GM18498 (cell line): Measurements from ENCODE around the gene FAM240A.

Experiments used
- ATAC-seq: cut with Tn5 transposase; IDR thresholded peaks from one replicate; pipeline ENCODE4 v1.9.1; 2021; ENCODE audit warnings: mild to moderate bottlenecking, moderate library complexity; ENCODE audit not compliant: unreplicated experiment

FAM240A gene

DNA sequence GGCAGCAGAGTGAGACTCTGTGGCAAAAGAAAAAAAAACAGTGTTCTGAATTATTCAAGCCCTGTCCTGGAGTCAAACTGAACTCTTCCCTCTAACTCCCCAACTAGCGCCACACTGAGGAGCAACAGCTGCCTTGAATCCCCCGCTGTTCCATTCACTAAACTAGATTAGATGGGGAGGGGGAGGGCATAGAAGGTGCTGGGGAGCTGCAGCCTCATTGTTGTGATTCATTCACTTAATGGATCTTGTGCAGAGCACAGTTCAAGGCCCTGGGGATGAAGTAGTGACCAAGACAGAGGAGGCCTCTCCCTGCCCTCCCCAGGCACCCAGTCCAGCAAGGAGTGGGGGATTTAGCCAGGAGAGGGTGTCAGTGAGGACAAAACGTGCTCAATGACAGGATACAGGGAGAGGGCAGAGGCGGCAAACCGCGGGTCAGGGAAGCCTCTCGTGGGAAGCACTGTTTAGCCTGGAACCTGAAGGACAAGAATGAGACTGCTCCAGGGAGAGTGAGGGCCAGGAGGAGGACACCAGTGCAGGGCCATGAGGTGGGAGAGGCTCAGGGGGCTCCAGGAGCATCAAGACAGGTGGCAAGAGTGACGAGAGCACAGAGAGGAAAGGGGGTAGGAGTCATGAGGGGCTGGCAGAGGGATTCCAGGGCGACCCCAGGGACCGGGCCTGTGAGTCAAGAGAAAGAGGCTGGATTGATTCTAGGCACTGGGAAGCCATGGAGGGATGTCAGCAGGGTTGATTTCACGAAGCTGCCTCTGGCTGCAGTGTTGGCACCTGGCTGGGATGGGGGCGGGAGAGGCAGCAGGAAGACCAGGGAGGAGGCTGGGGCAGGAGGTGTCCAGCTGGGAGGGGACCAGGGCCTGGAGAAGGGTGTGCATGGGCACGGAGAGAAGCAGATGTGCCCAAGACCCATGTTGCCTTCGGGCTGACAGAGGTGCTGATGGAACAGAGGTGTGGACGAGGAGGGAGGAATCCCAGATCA lies 49.7 kb downstream of the FAM240A start:
- ATAC-seq = no peak

DNA sequence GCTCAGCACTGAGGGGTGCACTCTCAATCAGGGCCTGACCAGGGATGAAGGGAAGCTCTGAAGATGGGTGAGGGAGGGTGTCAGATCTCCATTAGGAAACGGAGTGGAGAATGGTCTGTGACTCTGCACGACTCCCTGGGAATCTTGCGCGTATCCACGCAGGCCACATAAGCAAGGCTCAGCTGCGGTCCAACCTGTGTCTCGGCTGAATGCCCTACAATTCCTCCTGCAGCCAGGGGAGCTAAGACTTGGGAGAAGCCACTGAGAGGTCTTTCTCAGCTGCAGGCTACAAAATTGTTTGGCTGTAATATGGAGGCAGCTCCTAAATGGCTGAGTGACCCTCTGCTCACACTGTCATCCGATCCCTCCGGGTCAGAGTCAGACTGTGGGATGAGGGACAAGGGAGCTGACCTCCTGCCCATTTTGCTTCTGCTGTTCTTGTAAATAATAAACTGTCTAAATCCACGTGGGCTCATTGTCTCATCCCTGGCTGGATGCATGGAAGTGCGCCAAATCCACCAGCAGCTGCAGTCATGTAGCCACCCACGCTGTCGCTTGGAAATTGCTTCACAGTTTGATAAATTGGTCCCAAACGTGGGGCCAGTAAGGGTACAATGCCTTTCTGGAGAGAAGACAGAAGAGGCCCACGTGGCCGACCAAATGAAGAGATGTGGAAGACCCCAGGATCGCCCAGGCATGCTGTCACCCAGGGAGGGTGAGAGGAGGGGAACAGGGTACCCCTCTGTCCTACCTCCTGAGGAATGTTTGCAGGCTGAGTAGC lies 50.6 kb downstream of the FAM240A start:
- no peak for ATAC-seq

DNA sequence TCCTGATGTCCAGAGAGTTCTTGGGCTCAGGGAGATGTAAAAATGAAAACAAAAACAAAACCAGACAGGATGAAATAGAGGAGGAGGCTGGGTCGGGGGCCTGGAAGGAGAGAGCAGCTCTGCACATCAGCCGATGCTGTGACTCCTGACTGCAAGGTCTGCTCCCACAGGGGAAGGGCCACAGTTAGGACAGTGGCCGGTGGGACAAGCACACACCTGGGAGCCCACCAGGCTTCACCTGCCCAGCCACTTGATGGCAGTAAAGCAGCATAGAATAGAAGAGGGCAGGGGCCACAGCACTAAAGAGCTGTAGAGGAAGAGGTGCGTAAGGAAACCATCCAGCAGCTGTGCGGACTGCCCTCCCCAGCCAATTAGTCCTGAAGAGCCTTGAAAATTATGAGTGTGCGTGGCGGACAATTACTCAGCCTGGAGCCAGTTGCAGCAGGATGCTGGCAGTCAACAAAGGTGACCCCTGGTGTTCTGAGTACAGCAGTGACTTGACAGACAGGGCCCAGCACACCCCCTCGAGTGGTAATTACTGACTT lies 51.3 kb downstream of the FAM240A start:
- ATAC-seq = no peak

DNA sequence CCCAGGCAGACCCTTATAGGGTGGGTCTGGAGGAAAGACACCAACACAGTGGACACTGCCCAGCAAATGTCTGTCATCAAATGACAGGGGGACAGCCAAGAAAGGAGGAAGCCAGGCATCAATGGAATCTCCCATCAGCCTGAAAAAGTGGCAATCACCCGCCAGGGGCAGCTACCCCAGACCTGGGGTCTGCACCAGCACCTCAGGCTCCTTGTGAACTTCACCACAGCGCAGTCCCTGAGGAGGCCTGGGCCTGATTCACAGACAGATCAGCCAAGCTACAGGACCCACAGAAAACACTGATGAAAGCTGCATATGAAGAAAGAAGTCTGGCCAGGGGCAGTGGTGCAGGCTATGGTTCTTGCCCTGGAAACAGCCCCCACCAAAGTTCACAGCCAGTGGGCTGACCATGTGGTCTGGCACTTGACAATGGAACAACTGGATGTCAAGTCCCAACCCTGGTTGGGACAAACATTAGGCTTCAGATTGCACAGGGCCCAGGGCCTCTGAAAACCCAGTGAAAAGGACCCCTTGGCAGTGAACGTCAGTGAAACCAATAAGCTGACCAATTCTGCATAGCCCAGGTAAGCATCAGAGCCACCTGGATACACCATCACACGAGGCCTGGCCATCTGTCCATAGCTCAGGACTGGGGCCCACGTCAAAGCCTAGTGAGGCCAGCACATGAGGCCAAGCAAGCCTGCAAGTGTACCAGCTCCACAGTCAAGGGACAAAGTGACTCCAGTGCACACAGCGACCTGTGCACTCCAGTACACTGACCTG lies 52.1 kb downstream of the FAM240A start:
- ATAC-seq = no peak

DNA sequence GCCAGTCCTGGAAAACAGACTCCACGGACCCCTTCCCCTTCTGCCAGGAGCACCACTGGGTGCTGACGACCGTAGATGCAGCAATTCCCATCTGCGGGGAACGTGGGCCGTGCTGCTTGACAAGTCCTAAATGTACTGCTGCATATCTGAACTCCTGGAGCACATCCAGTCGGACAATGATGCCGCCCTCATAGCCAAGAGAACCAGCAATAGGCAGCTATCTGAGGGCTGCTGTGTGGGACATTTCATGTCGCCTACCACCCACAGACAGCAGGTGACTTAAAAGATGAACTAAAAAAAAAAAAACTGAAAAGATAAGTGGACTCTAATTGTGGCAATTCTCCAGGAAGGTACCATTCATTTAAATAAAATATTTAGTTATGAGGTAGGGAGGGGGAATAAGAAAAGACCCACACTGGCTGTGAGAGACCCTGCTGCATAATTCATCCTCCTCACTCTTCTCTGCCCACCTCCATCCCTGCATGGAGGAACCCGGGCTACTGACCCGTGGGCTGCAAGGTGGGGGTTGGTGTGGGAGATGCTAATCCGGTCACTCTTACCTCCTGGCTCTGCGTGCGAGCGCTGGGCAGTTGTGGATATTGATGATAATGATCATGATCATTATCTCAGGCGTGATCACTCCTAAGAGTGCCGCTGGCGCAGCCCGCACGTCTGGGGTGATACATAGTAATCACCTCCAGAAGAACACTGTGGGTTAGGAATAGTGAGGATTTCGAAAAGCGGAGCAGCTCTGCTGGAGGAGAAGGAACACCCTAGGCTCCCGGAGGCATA lies 52.8 kb downstream of the FAM240A start:
- ATAC-seq = no peak

DNA sequence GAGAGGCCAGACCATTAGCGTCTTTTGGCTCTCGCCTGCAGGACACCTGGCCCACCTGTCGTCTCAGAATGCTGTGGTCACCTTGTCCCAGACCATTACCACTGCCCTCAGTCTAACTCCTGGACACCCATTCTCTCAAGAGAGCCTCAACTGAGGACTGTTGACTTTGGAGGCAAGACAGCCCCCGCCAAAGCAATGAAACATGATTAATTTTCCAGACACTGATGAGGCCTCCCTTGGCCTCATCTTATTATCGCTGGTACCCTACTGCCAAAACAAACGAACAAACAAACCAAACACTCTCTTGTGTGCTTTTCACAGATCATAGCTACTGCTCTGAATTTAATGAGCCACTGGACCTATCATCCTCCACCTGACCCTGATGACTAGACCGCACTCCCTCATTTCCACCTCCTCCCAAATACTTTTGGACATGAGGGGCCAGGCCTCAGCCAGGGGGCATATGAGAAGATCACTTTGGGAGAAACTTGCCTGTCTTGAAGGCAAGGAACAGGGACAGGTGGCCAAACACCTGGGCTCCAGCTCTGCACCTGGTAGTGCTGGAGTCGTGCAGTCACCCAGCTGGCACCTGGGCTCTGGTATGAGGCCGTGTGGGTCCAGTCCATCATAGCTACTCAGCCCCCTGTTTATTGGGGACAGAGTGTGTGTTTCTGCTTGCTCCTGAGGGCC lies 53.6 kb downstream of the FAM240A start:
- ATAC-seq = no peak

DNA sequence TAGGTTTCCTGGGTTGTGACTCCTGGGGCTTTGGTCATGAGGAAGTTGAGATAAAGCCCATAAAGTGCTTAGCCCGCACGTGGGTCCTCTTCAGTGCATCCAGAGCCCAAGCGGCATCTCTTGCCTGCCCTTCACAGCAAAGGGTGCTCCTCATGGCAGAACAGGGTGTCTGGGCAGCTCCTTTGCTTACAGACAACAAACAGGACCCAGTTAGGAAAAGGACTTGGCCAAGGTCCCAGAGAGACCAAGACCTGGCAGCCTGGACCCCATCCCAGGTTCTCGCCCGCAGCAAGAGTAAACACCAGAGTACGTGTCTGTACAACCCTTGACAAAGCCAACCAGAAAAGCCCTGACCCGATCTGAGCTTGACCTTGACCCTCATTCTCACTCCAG lies 54.1 kb downstream of the FAM240A start:
- no peak for ATAC-seq

DNA sequence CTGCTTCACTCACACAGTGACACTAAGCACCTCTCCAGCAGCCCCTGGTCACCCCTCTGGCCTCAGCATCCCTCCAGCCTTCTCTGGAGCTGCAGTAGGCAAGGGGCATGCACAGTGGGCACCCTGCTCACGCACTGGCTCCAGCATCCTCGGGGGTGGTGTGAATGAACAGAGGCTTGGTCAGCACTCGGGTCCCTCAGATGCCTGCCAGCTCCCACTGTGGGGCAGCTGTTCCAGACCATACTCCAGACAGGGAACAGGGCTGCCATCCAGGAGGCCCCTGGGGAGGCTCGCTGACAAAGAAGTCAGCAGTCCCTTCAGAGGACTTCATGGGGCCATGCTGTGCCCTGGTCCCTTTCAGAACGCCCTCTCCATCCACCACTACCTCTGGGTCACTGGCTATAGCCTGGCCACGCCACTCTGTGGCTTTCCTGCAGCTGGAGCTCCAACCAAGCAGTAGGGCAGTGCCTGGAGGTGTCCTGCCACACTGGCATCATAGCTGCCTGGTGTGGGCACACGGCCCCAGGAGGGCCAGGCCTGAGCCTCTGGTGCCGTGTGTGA lies 54.8 kb downstream of the FAM240A start:
- ATAC-seq = no peak

DNA sequence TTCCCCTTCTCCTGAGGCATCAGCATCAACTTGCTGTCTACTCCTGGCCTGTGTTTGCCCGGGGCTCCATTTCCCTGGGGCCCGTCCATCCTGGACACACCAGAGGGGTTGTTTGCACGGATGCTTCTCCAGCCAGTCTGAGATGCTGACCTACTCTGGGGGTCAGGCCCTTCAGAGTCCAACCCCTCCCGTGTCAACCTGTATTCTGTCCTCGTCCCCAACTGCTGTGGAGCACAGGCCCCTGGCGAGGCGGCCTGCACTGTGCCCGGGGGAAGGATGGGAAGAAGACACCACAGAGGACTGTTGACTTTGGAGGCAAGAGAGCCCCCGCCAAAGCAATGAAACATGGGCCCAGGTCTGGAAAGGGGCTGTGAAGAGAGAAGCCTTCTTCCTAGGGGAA lies 55.3 kb downstream of the FAM240A start:
- no peak for ATAC-seq

DNA sequence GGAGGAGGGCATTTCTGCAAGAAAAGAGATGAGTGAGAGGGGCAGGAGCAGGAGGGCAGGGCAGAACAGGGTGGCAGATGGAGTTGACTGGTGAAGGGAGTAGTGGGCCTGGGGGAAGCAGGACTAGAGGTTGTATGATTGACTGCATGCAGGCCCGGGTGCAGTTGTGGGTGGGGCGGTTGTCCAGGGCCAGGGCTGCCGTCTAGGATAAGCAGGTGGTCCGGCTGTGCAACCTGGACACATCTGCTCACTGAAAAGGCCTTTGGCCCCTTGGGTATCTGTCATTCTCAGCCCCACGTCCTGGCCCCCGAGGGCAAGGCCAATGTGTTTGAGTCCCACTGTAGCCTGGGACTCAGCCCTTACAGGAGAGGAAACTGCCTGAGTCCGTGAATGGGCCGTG lies 55.8 kb downstream of the FAM240A start:
- ATAC-seq = no peak

DNA sequence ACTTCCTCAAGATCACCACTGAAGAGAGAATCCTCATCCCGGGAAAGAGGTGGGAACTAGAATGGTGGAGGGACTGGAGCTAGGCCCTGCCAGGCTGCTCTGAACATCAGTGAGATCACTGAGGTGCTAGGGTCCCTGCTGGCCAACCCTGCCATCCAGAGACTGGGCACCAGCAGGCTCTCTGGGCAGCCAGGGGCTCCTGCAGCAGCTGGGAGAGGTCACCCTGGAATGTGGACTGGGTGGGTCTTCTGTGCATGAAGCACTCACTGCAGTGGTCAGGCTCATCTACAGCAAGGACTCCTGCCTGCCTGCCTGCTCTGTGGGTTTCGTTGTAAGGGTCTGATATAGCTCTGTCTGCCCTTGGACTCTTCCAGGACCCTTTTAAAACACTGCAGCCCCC lies 56.3 kb downstream of the FAM240A start:
- no peak for ATAC-seq

DNA sequence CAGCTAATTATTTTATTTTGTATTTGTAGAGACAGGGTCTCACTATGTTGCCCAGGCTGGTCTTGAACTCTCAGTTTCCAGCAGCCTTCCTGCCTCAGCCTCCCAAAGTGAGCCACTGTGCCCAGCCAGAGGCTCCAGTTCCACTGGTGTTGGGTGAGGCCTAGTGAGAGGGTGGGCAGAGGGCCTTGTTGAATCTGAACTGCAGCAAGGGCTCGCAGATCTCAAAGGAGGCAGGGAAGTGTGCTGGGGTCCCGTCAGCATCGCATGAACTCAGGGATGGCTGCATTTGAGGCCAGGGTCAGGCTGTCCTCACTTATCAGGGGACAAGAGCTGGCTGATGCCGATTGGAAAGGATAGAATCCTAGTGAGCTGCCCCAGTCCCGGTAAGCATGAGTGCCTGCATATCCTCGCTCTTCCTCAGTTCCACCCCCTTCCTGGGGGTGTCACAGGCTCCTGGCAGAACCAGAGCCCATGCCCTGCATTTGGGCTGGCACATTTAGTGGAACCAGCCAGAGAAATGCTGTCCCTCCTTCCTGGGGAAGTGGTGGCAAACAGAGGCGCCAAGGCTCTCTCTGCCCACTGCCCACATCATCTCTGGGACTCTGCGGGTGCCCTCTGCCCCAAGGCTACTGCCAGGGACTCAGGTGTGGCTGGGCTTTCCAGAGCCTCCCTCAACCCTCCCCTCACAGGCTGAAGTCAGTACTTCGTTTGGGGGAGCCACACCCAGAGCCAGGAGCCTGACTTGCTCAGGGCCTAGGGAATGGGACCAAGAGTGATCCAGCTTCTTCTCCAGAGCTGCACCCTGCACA lies 57.1 kb downstream of the FAM240A start:
- no peak for ATAC-seq

DNA sequence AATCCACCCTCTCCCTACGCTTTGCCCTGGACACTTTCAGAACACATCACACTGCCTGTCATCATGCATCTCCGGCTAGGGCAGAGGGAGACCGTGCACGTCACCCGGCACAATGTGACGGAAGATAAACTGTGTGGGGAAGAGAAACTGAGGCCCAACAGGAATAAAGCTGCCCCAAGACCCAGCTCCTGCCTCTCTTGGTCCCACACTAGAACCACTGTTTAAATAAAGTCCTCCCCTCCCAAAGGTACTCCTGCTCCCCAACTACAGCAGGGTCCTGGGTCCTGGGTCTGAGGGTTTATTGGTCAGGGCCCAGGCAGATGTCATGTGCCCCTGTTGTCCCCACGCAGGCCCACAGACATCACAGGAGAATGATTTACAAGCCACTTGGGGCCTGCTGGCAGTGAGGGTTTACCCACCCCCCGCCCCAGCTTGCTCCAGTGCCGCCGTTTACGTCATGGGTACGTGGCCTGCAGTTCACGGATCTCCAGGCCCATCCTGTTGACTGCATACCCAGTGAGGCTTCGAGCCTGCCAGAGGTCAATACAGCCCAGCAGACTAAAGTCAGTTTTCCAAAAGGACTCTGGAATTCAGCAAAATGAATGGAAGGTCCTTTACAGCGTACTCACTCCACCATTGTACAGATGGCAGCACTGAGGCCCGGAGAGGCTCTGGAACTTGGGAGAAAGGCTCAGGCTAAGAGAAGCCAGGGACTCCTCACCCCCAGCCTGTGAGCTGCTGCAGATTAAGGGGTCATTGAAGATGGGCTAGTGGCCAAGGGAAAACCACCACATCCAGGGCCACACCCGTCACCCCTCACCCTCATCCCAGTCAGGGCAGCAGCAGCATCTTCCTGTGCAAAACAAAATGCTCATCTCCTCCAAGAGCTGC lies 57.9 kb downstream of the FAM240A start:
- ATAC-seq = no peak

DNA sequence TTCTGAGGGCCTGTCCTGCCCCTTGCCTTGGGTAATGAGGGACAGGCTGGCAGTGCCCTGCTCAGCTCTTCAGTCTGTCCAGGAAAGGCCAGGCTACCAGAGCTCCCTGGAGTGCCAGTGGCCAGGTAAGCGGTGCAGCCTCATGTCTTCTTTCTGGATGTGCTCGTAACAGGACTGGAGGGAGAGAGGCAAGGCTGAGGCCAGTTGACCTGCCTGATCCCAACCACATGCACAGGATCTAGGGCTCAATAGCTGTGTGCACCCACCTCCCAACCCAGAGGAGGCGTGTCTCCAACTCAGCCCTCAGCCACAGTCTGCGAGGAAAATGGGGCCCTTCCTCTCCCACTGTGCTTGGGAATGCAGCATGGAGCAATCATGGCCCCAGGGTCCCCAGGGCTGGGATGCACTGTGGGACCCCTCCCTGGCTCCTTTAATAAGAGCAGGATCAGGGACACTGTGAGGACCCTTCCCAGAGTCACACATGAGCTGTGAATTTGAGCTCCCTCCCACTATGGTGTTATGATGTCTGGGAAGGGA lies 58.6 kb downstream of the FAM240A start:
- no peak for ATAC-seq

DNA sequence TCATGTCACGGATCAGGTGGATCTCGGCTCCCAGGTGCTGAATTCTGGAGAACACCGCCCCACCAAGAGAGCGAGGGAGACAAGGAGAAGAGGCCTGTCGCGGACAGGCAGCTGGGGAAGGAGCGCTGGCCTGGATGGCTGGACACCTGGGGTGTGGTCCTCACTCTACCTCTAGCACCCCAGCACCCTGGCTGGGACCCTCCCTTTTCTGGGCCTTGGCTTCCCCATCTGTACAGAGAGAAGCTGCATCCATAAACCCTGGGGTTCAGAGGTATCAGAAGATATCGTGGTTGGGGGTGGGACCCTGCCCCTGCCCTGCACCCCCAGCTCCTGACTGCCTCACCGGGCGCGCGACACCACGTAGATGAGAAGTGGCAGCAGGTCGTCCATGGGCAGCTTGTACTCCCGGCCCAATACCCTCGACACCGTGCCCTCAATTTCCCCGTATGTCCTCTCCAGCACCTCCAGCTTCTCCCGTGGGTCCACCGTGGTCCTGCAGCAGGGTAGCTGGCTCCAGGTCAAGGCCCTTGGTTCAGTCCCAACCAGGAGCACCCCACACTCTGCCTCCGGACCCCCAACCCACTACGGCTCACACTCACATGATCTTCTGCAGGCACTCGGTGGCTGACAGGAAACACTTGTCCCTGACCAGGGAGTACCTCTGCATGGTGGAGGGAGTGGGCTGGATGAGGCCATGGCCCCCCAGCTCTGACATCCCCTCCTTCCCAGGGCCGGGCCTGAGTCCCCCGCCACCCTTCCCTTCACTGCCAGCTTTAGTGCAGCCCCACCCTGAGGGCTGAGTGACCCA lies 59.4 kb downstream of the FAM240A start:
- ATAC-seq = no peak

DNA sequence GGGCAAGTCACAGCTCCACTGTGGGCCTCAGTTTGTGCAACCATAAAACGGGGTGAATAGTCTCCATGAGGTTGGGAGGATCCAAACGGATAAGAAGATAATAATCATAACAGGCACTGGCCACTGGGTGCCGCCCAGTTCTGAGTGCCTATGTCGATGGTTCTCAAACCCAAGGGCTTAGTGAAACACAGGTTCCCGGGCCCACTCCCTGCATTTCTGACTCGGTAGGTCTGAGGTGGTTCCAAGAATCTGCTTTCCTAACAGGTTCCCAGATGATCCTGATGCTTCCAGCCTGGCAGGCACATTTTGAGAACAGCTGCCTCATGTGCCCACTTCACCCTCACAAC lies 60.0 kb downstream of the FAM240A start:
- no peak for ATAC-seq
